H9 (cell line): Measurements from ENCODE around the gene PRRX2. TPM values are rescaled to one million over a fixed set of nuclear protein-coding genes. Genes with fewer than 3 reads are reported as not detected.

Experiments used
- DNase-seq: peaks from one replicate; pipeline ENCODE4 v3.0.0-alpha.2; 2017
- H2AFZ ChIP-seq: one replicate; pipeline ENCODE4 v1.6.1; 2013; ENCODE audit warnings: mild to moderate bottlenecking, low read length, control low read depth, moderate library complexity
- H2AK5ac ChIP-seq: 2 replicates; pipeline ENCODE4 v1.6.1; 2013; ENCODE audit warnings: low read length, control low read depth, mixed read lengths; ENCODE audit not compliant: insufficient read length
- H2BK120ac ChIP-seq: one replicate; pipeline ENCODE4 v1.6.1; 2013; ENCODE audit warnings: low read depth, mild to moderate bottlenecking, low read length, control low read depth, inconsistent platforms; ENCODE audit not compliant: poor library complexity, severe bottlenecking
- H2BK12ac ChIP-seq: 2 replicates; pipeline ENCODE4 v1.6.1; 2013; ENCODE audit warnings: low read length, control low read depth, mixed read lengths, low read depth; ENCODE audit not compliant: insufficient read length
- H2BK15ac ChIP-seq: 2 replicates; pipeline ENCODE4 v1.6.1; 2013; ENCODE audit warnings: low read depth, low read length, control low read depth
- H2BK20ac ChIP-seq: one replicate; pipeline ENCODE4 v1.6.1; 2013; ENCODE audit warnings: low read depth, mild to moderate bottlenecking, low read length, control low read depth, inconsistent platforms; ENCODE audit not compliant: poor library complexity, severe bottlenecking
- H2BK5ac ChIP-seq: 2 replicates; pipeline ENCODE4 v1.6.1; 2013; ENCODE audit warnings: low read length, control low read depth, mixed read lengths; ENCODE audit not compliant: insufficient read length
- H3K14ac ChIP-seq: 2 replicates; pipeline ENCODE4 v1.6.1; 2013; ENCODE audit warnings: low read length, control low read depth; ENCODE audit not compliant: insufficient read depth
- H3K18ac ChIP-seq: 2 replicates; pipeline ENCODE4 v1.6.1; 2013; ENCODE audit warnings: low read depth, mild to moderate bottlenecking, mixed read lengths, low read length, control low read depth; ENCODE audit not compliant: insufficient read length
- H3K23ac ChIP-seq: 2 replicates; pipeline ENCODE4 v1.6.1; 2013; ENCODE audit warnings: low read length, control low read depth, mixed read lengths, low read depth; ENCODE audit not compliant: insufficient read length
- H3K23me2 ChIP-seq: 2 replicates; pipeline ENCODE4 v1.6.1; 2013; ENCODE audit warnings: low read depth, mild to moderate bottlenecking, mixed read lengths, low read length, control low read depth; ENCODE audit not compliant: insufficient read length, poor library complexity, severe bottlenecking
- H3K27ac ChIP-seq: 2 replicates; pipeline ENCODE4 v1.5.1; 2013; ENCODE audit warnings: low read length, control low read depth, mixed read lengths, low read depth; ENCODE audit not compliant: insufficient read length
- H3K27me3 ChIP-seq: 2 replicates; pipeline ENCODE4 v1.6.1; 2013; ENCODE audit warnings: low read length, control low read depth, inconsistent platforms; ENCODE audit not compliant: insufficient read depth
- H3K4ac ChIP-seq: 2 replicates; pipeline ENCODE4 v1.6.1; 2013; ENCODE audit warnings: low read depth, mild to moderate bottlenecking, control low read depth, inconsistent platforms, low read length, moderate library complexity
- H3K4me1 ChIP-seq: 2 replicates; pipeline ENCODE4 v1.6.1; 2013; ENCODE audit warnings: low read length, control low read depth, inconsistent platforms; ENCODE audit not compliant: insufficient read depth
- H3K4me2 ChIP-seq: 2 replicates; pipeline ENCODE4 v1.6.1; 2013; ENCODE audit warnings: low read length, control low read depth, mixed read lengths; ENCODE audit not compliant: insufficient read length, insufficient read depth
- H3K56ac ChIP-seq: 2 replicates; pipeline ENCODE4 v1.6.1; 2013; ENCODE audit warnings: low read depth, mild to moderate bottlenecking, mixed read lengths, low read length, control low read depth; ENCODE audit not compliant: insufficient read length
- H3K79me1 ChIP-seq: 2 replicates; pipeline ENCODE4 v1.6.1; 2013; ENCODE audit warnings: low read depth, mild to moderate bottlenecking, moderate library complexity, low read length, control low read depth, inconsistent platforms; ENCODE audit not compliant: insufficient read depth, poor library complexity, severe bottlenecking
- H3K79me2 ChIP-seq: 2 replicates; pipeline ENCODE4 v1.6.1; 2013; ENCODE audit warnings: low read length, control low read depth, inconsistent platforms; ENCODE audit not compliant: insufficient read depth
- H3K9ac ChIP-seq: 2 replicates; pipeline ENCODE4 v1.6.1; 2013; ENCODE audit warnings: low read length, control low read depth, mixed read lengths; ENCODE audit not compliant: insufficient read length; ENCODE audit errors: extremely low read depth
- H3K9me3 ChIP-seq: one replicate; pipeline ENCODE4 v1.6.1; 2013; ENCODE audit warnings: low read depth, low read length, inconsistent platforms; ENCODE audit not compliant: control insufficient read depth
- H3T11ph ChIP-seq: one replicate; pipeline ENCODE4 v1.6.1; 2013; ENCODE audit warnings: mild to moderate bottlenecking, low read length, control low read depth, inconsistent platforms
- H4K20me1 ChIP-seq: one replicate; pipeline ENCODE4 v1.6.1; 2013; ENCODE audit not compliant: control insufficient read depth, insufficient read length, insufficient read depth
- H4K5ac ChIP-seq: 2 replicates; pipeline ENCODE4 v1.6.1; 2013; ENCODE audit warnings: low read depth, mild to moderate bottlenecking, mixed read lengths, low read length, control low read depth; ENCODE audit not compliant: insufficient read length
- H4K8ac ChIP-seq: replicated peaks from 2 replicates; pipeline ENCODE4 v1.6.1; 2013; ENCODE audit warnings: low read length, control low read depth, mixed read lengths, low read depth; ENCODE audit not compliant: insufficient read length
- H4K91ac ChIP-seq: 2 replicates; pipeline ENCODE4 v1.6.1; 2013; ENCODE audit warnings: low read depth, mild to moderate bottlenecking, moderate library complexity, mixed read lengths, low read length, control low read depth; ENCODE audit not compliant: insufficient read length
- H3K27ac Mint-ChIP-seq, 3 experiments: 2 replicates in 2 of 3; 3 replicates in 1 of 3; pipeline ENCODE4 v1.8.0; 2020 to 2021; ENCODE audit warnings: mixed read lengths in 3 of 3, mild to moderate bottlenecking in 1 of 3, moderate library complexity in 1 of 3
- H3K27me3 Mint-ChIP-seq: 2 replicates; pipeline ENCODE4 v1.8.0; 2021; ENCODE audit warnings: low read depth, mild to moderate bottlenecking, moderate library complexity, mixed read lengths
- H3K36me3 Mint-ChIP-seq, 3 experiments: 2 replicates in 2 of 3; 3 replicates in 1 of 3; pipeline ENCODE4 v1.8.0; 2020 to 2021; ENCODE audit warnings: low read depth in 3 of 3, mixed read lengths in 3 of 3; ENCODE audit not compliant: insufficient read depth in 1 of 3
- H3K4me1 Mint-ChIP-seq, 2 experiments: 2 replicates each; pipeline ENCODE4 v1.8.0; 2020; ENCODE audit warnings: mixed read lengths in 2 of 2
- H3K4me3 Mint-ChIP-seq, 2 experiments: 2 replicates in 1 of 2; 3 replicates in 1 of 2; pipeline ENCODE4 v1.8.0; 2020 to 2021; ENCODE audit warnings: mild to moderate bottlenecking in 2 of 2, mixed read lengths in 2 of 2, moderate library complexity in 1 of 2
- H3K9me3 Mint-ChIP-seq, 2 experiments: 2 replicates in 1 of 2; 3 replicates in 1 of 2; pipeline ENCODE4 v1.8.0; 2020; ENCODE audit warnings: mild to moderate bottlenecking in 2 of 2, mixed read lengths in 2 of 2, moderate library complexity in 1 of 2
- WGBS: extraction: QIAGEN DNeasy Blood & Tissue Kit; methylation state at CpG from one replicate; pipeline ENCODE4 v1.1.7; 2013; ENCODE audit warnings: missing lambda C conversion rate, low lambda C conversion rate, mixed read lengths; ENCODE audit not compliant: insufficient read length; ENCODE audit errors: extremely low coverage; 5-methylcytosine and 5-hydroxymethylcytosine counted together
- total RNA-seq: library from RNA; stranded (reverse); gene quantifications from 2 replicates; pipeline ENCODE4 v1.2.1, GENCODE V29; 2021
- TF ChIP-seq, protein P1 (sequence below): fragments of 200-600 bp; sonication (generic); conservative IDR thresholded peaks from 3 replicates; pipeline ENCODE4 v1.8.0; 2021; ENCODE audit warnings: antibody characterized with exemption, mild to moderate bottlenecking

Gene PRRX2
- total RNA-seq, 1 experiment from 2014 or later = 3.9 TPM

DNA sequence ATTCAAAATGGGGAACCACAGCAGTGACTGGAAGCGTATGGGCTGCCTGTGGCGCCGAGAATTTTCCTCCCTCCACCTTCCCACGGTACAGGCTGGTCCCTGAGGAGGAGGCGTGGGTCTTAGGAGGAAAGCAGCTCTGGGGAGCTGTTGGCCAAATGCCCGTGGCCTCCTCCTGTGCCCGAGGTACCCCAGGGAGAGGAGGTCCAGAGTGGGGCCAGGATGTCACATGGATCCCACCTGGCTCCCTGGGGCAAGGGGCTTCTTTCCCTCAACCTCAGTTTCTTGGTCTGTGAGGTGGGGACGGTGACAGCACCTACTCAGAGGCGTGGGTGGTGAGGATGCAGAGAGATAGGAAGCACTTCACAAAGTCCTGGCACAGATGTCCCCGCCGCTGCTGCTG is 16.5 kb downstream of the PRRX2 start:
- Histone ChIP-seq H2BK20ac (no peak overlapping the region), H3K79me1 (no peaks in the 10 kb centered on the region), H3K56ac (no peak overlapping the region), H2AK5ac (no peak overlapping the region), H2BK12ac (no peak overlapping the region), H3K9ac (no peak overlapping the region), H3K23me2 (no peaks in the 10 kb centered on the region), H2BK5ac (no peak overlapping the region), H3K79me2 (no peaks in the 10 kb centered on the region), H3K18ac (no peak overlapping the region), H4K8ac (no peak overlapping the region), H4K20me1 (no peaks in the 10 kb centered on the region), H4K91ac (no peak overlapping the region), H3K4me1 (no peaks in the 10 kb centered on the region), H3K9me3 (no peaks in the 10 kb centered on the region), H2BK120ac (no peak overlapping the region), H2AFZ (no peak overlapping the region), H4K5ac (no peak overlapping the region), H3K27me3 (no peaks in the 10 kb centered on the region), H3K4ac (no peak overlapping the region), H3K14ac (peak overlapping the region; percentile 53; the same call in 1 of the 2 replicates), H3T11ph (no peak overlapping the region), H2BK15ac (no peak overlapping the region), H3K27ac (no peak overlapping the region), H3K23ac (no peak overlapping the region), H3K4me2 (no peak overlapping the region)
- H3K36me3 Mint-ChIP-seq = no peaks in the 10 kb centered on the region
- H3K9me3 Mint-ChIP-seq = no peaks in the 10 kb centered on the region
- H3K4me1 Mint-ChIP-seq = peaks cover 8 to 40% of the 10 kb centered on the region in 2 experiments; a peak in 3 of 4 replicates
- WGBS = no CpG with 5 or more reads among the region's 11 CpGs
- no peak overlapping the region for H3K4me3 Mint-ChIP-seq
- no peak overlapping the region for H3K27ac Mint-ChIP-seq
- TF ChIP-seq, protein P1, sequence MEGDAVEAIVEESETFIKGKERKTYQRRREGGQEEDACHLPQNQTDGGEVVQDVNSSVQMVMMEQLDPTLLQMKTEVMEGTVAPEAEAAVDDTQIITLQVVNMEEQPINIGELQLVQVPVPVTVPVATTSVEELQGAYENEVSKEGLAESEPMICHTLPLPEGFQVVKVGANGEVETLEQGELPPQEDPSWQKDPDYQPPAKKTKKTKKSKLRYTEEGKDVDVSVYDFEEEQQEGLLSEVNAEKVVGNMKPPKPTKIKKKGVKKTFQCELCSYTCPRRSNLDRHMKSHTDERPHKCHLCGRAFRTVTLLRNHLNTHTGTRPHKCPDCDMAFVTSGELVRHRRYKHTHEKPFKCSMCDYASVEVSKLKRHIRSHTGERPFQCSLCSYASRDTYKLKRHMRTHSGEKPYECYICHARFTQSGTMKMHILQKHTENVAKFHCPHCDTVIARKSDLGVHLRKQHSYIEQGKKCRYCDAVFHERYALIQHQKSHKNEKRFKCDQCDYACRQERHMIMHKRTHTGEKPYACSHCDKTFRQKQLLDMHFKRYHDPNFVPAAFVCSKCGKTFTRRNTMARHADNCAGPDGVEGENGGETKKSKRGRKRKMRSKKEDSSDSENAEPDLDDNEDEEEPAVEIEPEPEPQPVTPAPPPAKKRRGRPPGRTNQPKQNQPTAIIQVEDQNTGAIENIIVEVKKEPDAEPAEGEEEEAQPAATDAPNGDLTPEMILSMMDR = no peak
- peaks cover 6% of the 10 kb centered on the region for H3K27me3 Mint-ChIP-seq
- DNase-seq = no peak
